ENCODE data around the gene CENATAC.
A peak's percentile ranks its signal among the peaks of the same experiment; 100 is the strongest.
"Not testable (repeated sequence)": the region's sequence is repeated elsewhere in the genome, so short reads cannot be mapped to it uniquely, and the experiment has no call there.

CENATAC gene

DNA sequence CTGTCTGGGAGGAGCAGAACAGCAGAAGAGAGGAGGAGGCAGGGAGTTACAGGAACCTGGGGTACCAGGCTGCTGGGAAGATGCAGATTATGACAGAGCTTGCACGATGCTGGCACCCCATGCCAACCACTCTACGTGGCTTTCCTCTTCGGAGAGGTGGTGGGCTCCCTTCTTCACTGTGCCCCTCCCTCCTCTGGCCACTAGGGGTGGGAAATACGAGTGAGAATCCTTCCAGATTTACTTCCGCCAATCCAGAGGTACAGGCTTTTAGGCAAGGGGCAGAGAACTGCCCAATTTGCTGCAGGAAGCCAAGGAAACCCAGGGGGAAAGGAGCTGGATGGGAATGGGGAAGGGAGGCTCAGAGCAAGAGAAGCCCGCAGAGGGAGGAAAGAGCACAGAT is 46.8 kb downstream of the CENATAC start:
- no peak for TF ChIP-seq POLR2A (IDR thresholded peaks at IDR 0.05; ENCODE audit: low read depth, low read length)
- FAIRE-seq (no peak), DNase-seq (ENCODE audit: insufficient read length, low spot score) (no peak)

DNA sequence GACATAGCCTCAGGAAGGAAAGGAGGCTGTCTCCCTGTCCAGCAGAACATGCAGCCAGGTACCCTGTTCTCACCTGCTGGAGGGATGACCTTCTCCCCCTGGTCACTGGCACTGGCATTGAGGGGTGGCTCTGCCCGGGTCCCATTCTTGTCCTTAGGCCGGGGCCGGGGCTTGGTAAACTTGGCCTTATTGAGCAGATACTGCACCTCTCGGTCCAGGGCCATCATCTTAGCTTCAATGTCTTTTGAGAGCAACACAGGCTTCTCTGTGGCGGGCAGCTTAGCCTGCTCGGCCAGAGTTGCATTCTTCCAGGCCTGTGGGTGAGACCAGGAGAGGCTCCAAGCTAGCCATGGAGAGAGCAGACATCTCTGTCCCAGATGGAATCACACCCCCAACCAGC is 48.6 kb downstream of the CENATAC start:
- no peak for DNase-seq (ENCODE audit: insufficient read length, low spot score)
- no peak for FAIRE-seq
- no peak for TF ChIP-seq POLR2A (IDR thresholded peaks at IDR 0.05; ENCODE audit: low read depth, low read length)

GRCh38 chr11:119047205-119047604 is 49.3 kb downstream of the CENATAC start:
- no peak for DNase-seq (ENCODE audit: insufficient read length, low spot score)
- no peak for TF ChIP-seq POLR2A (IDR thresholded peaks at IDR 0.05; ENCODE audit: low read depth, low read length)
- no peak for FAIRE-seq

- no peak for DNase-seq (ENCODE audit: insufficient read length, low spot score)
- no peak for FAIRE-seq
- TF ChIP-seq POLR2A (IDR thresholded peaks at IDR 0.05; ENCODE audit: low read depth, low read length) = no peak
Observed at GRCh38 chr11:119048644-119049043, 50.7 kb downstream of the CENATAC start.

GRCh38 chr11:119049081-119049480 is 51.1 kb downstream of the CENATAC start:
- TF ChIP-seq POLR2A (IDR thresholded peaks at IDR 0.05; ENCODE audit: low read depth, low read length) = no peak
- FAIRE-seq (no peak), DNase-seq (ENCODE audit: insufficient read length, low spot score) (no peak)

DNA sequence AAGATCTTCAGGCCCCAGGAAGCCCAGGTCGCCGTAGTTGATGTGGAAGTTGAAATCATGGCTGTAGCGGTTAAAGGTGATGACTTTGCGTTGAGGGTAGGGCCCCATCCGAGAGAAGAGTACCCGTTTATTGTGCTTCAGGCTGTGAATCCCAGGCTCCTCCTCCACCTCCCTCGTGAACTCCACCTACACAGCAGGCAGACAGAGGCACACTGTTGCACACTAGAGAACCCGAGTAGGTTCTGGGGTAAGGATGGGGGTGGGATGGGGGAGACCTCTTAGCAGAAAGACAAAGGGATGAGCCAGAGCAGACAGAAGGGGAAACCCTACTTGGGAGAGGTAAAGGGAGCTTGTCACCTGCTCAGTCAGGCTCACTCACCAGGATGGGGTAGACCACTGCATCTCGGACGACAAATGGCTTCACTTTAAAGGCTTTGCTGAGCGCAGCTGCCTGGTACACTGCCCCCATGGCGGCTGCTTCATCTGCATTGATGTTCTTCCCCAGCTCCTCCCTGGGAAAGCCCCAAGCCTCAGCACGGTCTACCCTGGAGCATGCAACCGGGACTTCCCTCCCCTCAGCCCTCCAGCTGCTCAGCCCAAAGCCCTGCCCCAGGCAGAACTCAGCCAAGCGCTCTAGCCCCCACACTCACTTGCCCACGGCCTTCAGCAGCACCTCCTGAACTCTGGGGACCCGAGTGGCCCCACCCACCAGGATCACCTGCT is 53.7 kb downstream of the CENATAC start:
- FAIRE-seq (no peak), DNase-seq (ENCODE audit: insufficient read length, low spot score) (no peak)
- no peak for TF ChIP-seq POLR2A (IDR thresholded peaks at IDR 0.05; ENCODE audit: low read depth, low read length)

DNA sequence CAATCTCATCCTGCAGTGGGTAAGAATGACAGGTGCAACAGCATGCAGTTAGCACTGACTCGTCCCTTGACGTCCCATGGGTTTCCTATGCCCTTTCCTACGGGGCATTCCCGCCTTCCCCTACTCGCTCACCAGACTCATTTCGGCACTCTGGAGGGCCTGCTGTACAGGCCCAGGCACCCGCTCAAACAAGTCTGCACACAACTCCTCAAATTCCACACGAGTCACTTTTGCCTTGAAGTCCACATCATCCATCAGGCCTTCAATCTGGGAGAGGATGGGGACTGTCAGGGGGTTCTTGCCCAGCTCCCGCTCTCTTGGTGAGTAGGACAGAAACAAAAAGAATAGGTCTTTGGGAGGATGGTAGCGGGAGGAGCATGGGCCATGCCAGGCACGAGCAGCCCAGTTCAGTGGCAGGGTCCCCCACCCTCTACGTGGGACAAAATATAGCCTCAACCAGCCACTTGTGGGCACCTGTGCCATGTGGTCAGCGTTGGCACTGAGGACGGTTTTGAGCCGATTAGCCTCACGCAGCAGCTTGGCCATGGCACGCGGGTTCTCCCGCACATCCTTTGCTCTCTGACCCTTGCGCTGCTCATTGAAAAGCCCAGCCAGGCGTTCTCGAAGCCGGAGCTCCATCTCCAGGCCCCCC is 54.4 kb downstream of the CENATAC start:
- no peak for FAIRE-seq
- no peak for DNase-seq (ENCODE audit: insufficient read length, low spot score)
- no peak for TF ChIP-seq POLR2A (IDR thresholded peaks at IDR 0.05; ENCODE audit: low read depth, low read length)

GRCh38 chr11:119054418-119054817 is 56.5 kb downstream of the CENATAC start:
- no peak for TF ChIP-seq POLR2A (IDR thresholded peaks at IDR 0.05; ENCODE audit: low read depth, low read length)
- DNase-seq (ENCODE audit: insufficient read length, low spot score) (no peak), FAIRE-seq (no peak)

- no peak for DNase-seq (ENCODE audit: insufficient read length, low spot score)
- TF ChIP-seq POLR2A (IDR thresholded peaks at IDR 0.05; ENCODE audit: low read depth, low read length) = no peak
- FAIRE-seq = no peak
Observed at GRCh38 chr11:119055901-119056300, 58.0 kb downstream of the CENATAC start.

DNA sequence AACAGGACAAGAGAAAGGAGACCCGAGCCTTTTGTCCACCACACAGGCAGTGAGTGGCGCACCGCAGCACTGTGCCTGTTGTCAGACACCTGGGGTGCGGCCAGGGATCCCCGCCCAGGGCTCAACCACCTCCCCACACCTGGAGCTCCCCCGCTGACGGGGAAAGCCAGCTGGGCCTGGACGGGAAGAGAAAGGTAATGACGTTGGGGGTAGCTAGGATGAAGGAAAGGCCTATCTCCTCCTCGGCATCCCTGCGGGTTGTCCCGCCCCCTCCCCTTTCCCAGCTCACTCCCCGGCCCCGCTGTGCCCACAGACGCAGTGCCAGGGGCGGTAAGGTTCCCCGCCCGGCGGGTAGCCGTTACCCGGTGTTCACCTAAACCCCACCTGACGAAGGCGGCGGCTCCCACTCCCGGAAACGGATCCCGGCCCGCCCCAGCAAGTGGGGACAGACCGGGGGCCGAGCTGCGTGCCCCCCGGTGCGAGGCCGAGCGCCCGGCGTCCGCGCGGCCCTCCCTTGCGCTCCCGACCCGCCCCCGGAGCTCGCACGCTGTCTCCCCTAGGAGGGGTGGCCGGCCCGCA is 58.6 kb downstream of the CENATAC start:
- no peak for FAIRE-seq
- peak; percentile 15 for DNase-seq (ENCODE audit: insufficient read length, low spot score)
- TF ChIP-seq POLR2A (IDR thresholded peaks at IDR 0.05; ENCODE audit: low read depth, low read length) = no peak

DNA sequence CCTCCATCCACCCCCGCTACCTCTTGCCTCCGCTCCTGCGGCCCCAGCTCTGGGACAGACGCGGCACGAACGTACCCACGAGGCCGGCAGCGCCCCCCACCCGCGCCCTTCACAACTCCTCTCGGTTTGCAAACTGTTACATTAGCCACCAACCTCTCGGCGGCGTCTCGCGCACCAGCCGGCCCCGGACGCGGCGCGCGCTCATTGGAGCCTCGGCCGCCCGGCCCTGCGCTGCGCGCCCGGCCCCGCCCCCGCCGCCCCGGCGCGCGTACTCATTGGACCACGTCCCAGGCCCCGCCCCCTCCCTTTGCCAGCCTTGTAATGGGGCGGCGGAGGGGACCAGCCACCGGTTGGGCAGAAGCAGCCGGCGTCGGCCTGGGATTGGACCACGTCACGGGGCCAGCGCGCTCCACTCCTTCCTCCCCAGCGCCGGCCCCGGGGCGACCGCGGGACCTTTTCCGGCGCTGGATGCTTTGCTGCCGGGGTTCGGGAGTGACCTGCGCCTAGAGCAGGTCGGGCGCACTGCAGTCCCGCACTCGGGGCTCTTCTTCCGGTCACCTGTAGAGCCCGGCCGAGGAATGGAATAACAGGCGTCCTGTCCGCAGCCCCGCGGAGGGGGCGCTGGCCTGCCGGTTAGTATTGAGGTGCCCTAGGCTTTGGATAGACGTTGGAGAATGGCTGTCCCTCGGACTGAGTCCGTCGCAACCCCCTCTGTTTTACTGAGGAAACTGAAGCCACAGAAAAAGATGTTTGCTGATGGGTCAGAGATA is 59.2 kb downstream of the CENATAC start, which contains the start of gene HYOU1:
Gene HYOU1, minus strand, starts transcription at position 206 of the 770 bp plus-strand sequence. CDS start 1,045 bp downstream, outside the sequence.
- peak; percentile 67; the same call in 1 of the 2 replicates for TF ChIP-seq POLR2A (IDR thresholded peaks at IDR 0.05; ENCODE audit: low read depth, low read length)
- no peak for FAIRE-seq

DNA sequence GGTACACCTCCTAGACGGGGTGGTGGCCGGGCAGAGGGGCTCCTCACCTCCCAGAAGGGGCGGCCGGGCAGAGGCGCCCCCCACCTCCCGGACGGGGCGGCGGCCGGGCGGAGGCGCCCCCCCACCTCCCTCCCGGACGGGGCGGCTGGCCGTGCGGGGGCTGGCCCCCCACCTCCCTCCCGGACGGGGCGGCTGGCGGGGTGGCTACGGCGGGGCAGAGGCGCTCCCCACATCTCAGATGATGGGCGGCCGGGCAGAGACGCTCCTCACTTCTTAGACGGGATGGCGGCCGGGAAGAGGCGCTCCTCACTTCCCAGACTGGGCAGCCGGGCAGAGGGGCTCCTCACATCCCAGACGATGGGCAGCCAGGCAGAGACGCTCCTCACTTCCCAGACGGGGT is 61.2 kb downstream of the CENATAC start:
- FAIRE-seq; DNase-seq (ENCODE audit: insufficient read length, low spot score): not testable (repeated sequence)

More for the DNA sequence above, 59.2 kb downstream of the CENATAC start, which contains the start of gene HYOU1:
- peak; percentile 95 for DNase-seq (ENCODE audit: insufficient read length, low spot score)

DNA sequence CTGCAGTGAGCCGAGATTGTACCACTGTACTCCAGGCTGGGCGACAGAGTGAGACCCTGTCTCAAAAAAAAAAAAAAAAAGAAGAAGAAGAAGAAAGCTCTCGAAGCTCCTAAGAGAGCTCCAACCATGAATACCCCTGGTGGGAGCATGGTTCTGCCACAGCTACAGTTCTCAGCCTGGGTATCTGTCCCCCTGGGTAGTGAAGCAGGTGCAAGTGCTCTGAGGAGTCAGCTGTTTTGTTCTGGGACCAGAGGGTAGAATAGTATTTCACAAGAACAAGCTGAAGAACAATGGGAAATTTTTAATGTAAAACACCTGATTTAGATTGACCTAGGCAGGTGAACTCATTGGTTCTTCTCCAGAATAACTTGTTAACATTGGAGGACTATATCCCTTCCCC is 63.3 kb downstream of the CENATAC start:
- no peak for FAIRE-seq
- TF ChIP-seq POLR2A (IDR thresholded peaks at IDR 0.05; ENCODE audit: low read depth, low read length) = no peak

DNA sequence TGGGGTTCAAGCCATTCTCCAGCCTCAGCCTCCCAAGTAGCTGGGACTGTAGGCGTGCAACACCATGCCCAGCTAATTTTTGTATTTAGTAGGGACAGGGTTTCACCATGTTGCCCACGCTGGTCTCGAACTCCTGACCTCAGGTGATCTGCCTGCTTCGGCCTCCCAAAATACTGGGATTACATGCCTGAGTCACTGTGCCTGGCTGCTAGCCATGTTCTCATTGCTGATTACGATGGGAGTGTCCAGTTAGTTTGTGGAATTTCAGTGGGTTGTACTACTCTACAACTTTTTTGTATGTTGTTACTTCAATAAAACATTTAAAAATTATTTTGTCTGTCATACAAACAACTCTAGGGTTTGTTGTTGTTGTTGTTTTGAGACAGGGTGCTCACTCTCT is 64.8 kb downstream of the CENATAC start:
- no peak for FAIRE-seq
- TF ChIP-seq POLR2A (IDR thresholded peaks at IDR 0.05; ENCODE audit: low read depth, low read length) = no peak
- no peak for DNase-seq (ENCODE audit: insufficient read length, low spot score)

More for the DNA sequence above, 63.3 kb downstream of the CENATAC start:
- no peak for DNase-seq (ENCODE audit: insufficient read length, low spot score)
